ENCODE data around the gene SEMG1. TPM values are rescaled to one million over a fixed set of nuclear protein-coding genes. Genes with fewer than 3 reads are reported as not detected.

SEMG1 gene
- total RNA-seq, 1 experiment from 2014 or later = 2.1 TPM

- no peak for TF ChIP-seq NR3C1 (CRISPR knock-in tag; conservative IDR thresholded peaks at IDR 0.05; ENCODE audit: low read depth)
- no peak for TF ChIP-seq FOXJ3 (CRISPR knock-in tag; IDR thresholded peaks at IDR 0.05; ENCODE audit: borderline replicate concordance)
- TF ChIP-seq ZNF219 (CRISPR knock-in tag; IDR thresholded peaks at IDR 0.05; ENCODE audit: borderline replicate concordance) = no peak
- TF ChIP-seq ZNF263 (CRISPR knock-in tag; IDR thresholded peaks at IDR 0.05; ENCODE audit: low read depth) = no peak
- no peak for TF ChIP-seq TEAD1 (CRISPR knock-in tag; IDR thresholded peaks at IDR 0.05)
- TF ChIP-seq MLX (CRISPR knock-in tag; IDR thresholded peaks at IDR 0.05) = no peak
Measured at GRCh38 chr20:45257161-45257560, 50.3 kb downstream of the SEMG1 start (continued).

- ChIA-PET POLR2A (no interaction called here), CTCF (interaction anchor here (1.2 to 2.4 kb wide), 2 partner anchors 33 to 36 kb away, joined by 3 to 10 read pairs; no protein-coding TSS in a partner anchor)
- ATAC-seq (no peak), DNase-seq (ENCODE audit: low spot score) (no peak)
- Mint-ChIP-seq H3K36me3 (no peaks in the 10 kb centered on the region), H3K4me1 (peaks cover 9% of the 10 kb centered on the region), H3K27me3 (ENCODE audit: low read depth) (no peaks in the 10 kb centered on the region), H3K9me3 (no peaks in the 10 kb centered on the region), H3K27ac (no peak overlapping the region), H3K4me3 (no peak overlapping the region)
- no peak for TF ChIP-seq ATF6 (CRISPR knock-in tag; IDR thresholded peaks at IDR 0.05)
- TF ChIP-seq SP1 (CRISPR knock-in tag; conservative IDR thresholded peaks at IDR 0.05) = no peak
- TF ChIP-seq HMGA2 (CRISPR knock-in tag; IDR thresholded peaks at IDR 0.05) = no peak
- no peak for TF ChIP-seq CDX4 (CRISPR knock-in tag; IDR thresholded peaks at IDR 0.05; ENCODE audit: borderline replicate concordance)
- TF ChIP-seq ELF4 (CRISPR knock-in tag; IDR thresholded peaks at IDR 0.05; ENCODE audit: low read depth) = no peak
- TF ChIP-seq NR2C2 (CRISPR knock-in tag; IDR thresholded peaks at IDR 0.05) = no peak
- no peak for TF ChIP-seq RELA (CRISPR knock-in tag; IDR thresholded peaks at IDR 0.05; ENCODE audit: borderline replicate concordance)
- TF ChIP-seq ZNF396 (CRISPR knock-in tag; IDR thresholded peaks at IDR 0.05; ENCODE audit: borderline replicate concordance) = no peak
- TF ChIP-seq ZNF532 (CRISPR knock-in tag; IDR thresholded peaks at IDR 0.05; ENCODE audit: borderline replicate concordance) = no peak
- no peak for TF ChIP-seq ATF3 (CRISPR knock-in tag; conservative IDR thresholded peaks at IDR 0.05)
- no peak for TF ChIP-seq OVOL2 (CRISPR knock-in tag; IDR thresholded peaks at IDR 0.05; ENCODE audit: borderline replicate concordance)
- no peak for TF ChIP-seq CBFB (CRISPR knock-in tag; IDR thresholded peaks at IDR 0.05; ENCODE audit: low read depth)
- TF ChIP-seq AR (CRISPR knock-in tag; IDR thresholded peaks at IDR 0.05) = no peak
- TF ChIP-seq FOXK1 (CRISPR knock-in tag; IDR thresholded peaks at IDR 0.05) = no peak
- TF ChIP-seq ZNF281 (CRISPR knock-in tag; IDR thresholded peaks at IDR 0.05) = no peak
- TF ChIP-seq JAZF1 (CRISPR knock-in tag; IDR thresholded peaks at IDR 0.05) = no peak
- no peak for TF ChIP-seq ZNF416 (CRISPR knock-in tag; IDR thresholded peaks at IDR 0.05)
- no peak for TF ChIP-seq GTF2I (CRISPR knock-in tag; conservative IDR thresholded peaks at IDR 0.05)
Measured at GRCh38 chr20:45257711-45258110, 50.9 kb downstream of the SEMG1 start.
